HEK293 (cell line): Measurements from ENCODE around the gene MRPL43.

Experiments
- CTCF ChIA-PET: fragments of 350-600 bp; formaldehyde crosslinking; extraction: SDS; loops from one replicate; lab custom pipeline; 2021; ENCODE audit warnings: antibody characterized with exemption; lab: Yijun Ruan, JAX
- POLR2A ChIA-PET: fragments of 300-600 bp; formaldehyde crosslinking; extraction: SDS; loops from one replicate; lab custom pipeline; 2020; ENCODE audit warnings: antibody characterized with exemption, inconsistent platforms; lab: Yijun Ruan, JAX
- H3K27ac ChIP-seq: fragments of 200-500 bp; sonication (Bioruptor generic); 2 replicates; pipeline ENCODE4 v1.5.1; 2014; ENCODE audit warnings: low read depth, low read length, control low read depth, inconsistent platforms; ENCODE audit errors: extremely low read depth
- H3K36me3 ChIP-seq, 2 experiments: fragments of 200-500 bp in 1 of 2; sonication (Bioruptor generic) in 1 of 2; 1 replicate in 1 of 2; 2 replicates in 1 of 2; pipeline ENCODE4 v1.5.1; 2014 to 2017; ENCODE audit warnings: inconsistent platforms in 2 of 2, low read length in 2 of 2; ENCODE audit not compliant: control insufficient read depth in 2 of 2, insufficient read depth in 1 of 2
- H3K4me1 ChIP-seq: fragments of 200-500 bp; sonication (Bioruptor generic); 2 replicates; pipeline ENCODE4 v1.5.1; 2014; ENCODE audit warnings: mild to moderate bottlenecking, low read length, inconsistent platforms; ENCODE audit not compliant: control insufficient read depth, insufficient read depth
- H3K4me3 ChIP-seq: 2 replicates; pipeline ENCODE4 v1.5.1; 2011; ENCODE audit warnings: low read depth, mild to moderate bottlenecking, control low read depth, low read length, moderate library complexity
- H3K9me3 ChIP-seq: fragments of 200-500 bp; sonication (Bioruptor generic); 2 replicates; pipeline ENCODE4 v1.5.1; 2014; ENCODE audit warnings: low read depth, low read length, inconsistent platforms; ENCODE audit not compliant: control insufficient read depth, insufficient read depth
- BCL6B ChIP-seq: fragments of 450-650 bp; formaldehyde crosslinking; IDR thresholded peaks from 2 replicates; pipeline ENCODE4 v1.5.1; 2017; ENCODE audit warnings: missing biosample characterization, missing genetic modification characterization
- EGR2 ChIP-seq: fragments of 450-650 bp; formaldehyde crosslinking; IDR thresholded peaks from 2 replicates; pipeline ENCODE4 v1.5.1; 2016; ENCODE audit warnings: low read depth, missing biosample characterization, missing genetic modification characterization
- GLIS2 ChIP-seq: fragments of 450-650 bp; formaldehyde crosslinking; IDR thresholded peaks from 2 replicates; pipeline ENCODE4 v1.5.1; 2016; ENCODE audit warnings: missing biosample characterization, missing genetic modification characterization
- HIC1 ChIP-seq: fragments of 450-650 bp; formaldehyde crosslinking; IDR thresholded peaks from 2 replicates; pipeline ENCODE4 v1.5.1; 2016; ENCODE audit warnings: missing biosample characterization, missing genetic modification characterization
- KLF9 ChIP-seq: fragments of 450-650 bp; formaldehyde crosslinking; IDR thresholded peaks from 2 replicates; pipeline ENCODE4 v1.5.1; 2016; ENCODE audit warnings: missing biosample characterization, missing genetic modification characterization, low read depth
- OVOL3 ChIP-seq: fragments of 450-650 bp; formaldehyde crosslinking; IDR thresholded peaks from 2 replicates; pipeline ENCODE4 v1.5.1; 2016; ENCODE audit warnings: missing biosample characterization, missing genetic modification characterization
- PRDM4 ChIP-seq: fragments of 450-650 bp; formaldehyde crosslinking; IDR thresholded peaks from 2 replicates; pipeline ENCODE4 v1.5.1; 2017; ENCODE audit warnings: missing biosample characterization, missing genetic modification characterization
- SCRT1 ChIP-seq: fragments of 450-650 bp; formaldehyde crosslinking; IDR thresholded peaks from 2 replicates; pipeline ENCODE4 v1.5.1; 2016; ENCODE audit warnings: missing biosample characterization, missing genetic modification characterization, borderline replicate concordance
- SCRT2 ChIP-seq: fragments of 450-650 bp; formaldehyde crosslinking; IDR thresholded peaks from 2 replicates; pipeline ENCODE4 v1.5.1; 2016; ENCODE audit warnings: missing biosample characterization, missing genetic modification characterization
- SP2 ChIP-seq: fragments of 450-650 bp; formaldehyde crosslinking; IDR thresholded peaks from 2 replicates; pipeline ENCODE4 v1.5.1; 2016; ENCODE audit warnings: missing biosample characterization, missing genetic modification characterization
- SP3 ChIP-seq: fragments of 450-650 bp; formaldehyde crosslinking; IDR thresholded peaks from 2 replicates; pipeline ENCODE4 v1.5.1; 2016; ENCODE audit warnings: missing biosample characterization, missing genetic modification characterization
- YY1 ChIP-seq: fragments of 450-650 bp; formaldehyde crosslinking; IDR thresholded peaks from 2 replicates; pipeline ENCODE4 v1.5.1; 2018; ENCODE audit warnings: missing biosample characterization, missing genetic modification characterization
- YY2 ChIP-seq: fragments of 450-650 bp; formaldehyde crosslinking; IDR thresholded peaks from 2 replicates; pipeline ENCODE4 v1.5.1; 2016; ENCODE audit warnings: missing biosample characterization, missing genetic modification characterization
- ZBTB26 ChIP-seq: fragments of 450-650 bp; formaldehyde crosslinking; optimal IDR thresholded peaks from 2 replicates; pipeline ENCODE3; 2016; ENCODE audit warnings: missing biosample characterization, mild to moderate bottlenecking, missing genetic modification characterization
- ZBTB48 ChIP-seq: fragments of 450-650 bp; formaldehyde crosslinking; IDR thresholded peaks from 2 replicates; pipeline ENCODE4 v1.5.1; 2016; ENCODE audit warnings: missing biosample characterization, missing genetic modification characterization
- ZBTB6 ChIP-seq: fragments of 450-650 bp; formaldehyde crosslinking; IDR thresholded peaks from 2 replicates; pipeline ENCODE4 v1.5.1; 2017; ENCODE audit warnings: missing biosample characterization, missing genetic modification characterization
- ZBTB8A ChIP-seq: fragments of 450-650 bp; formaldehyde crosslinking; IDR thresholded peaks from 2 replicates; pipeline ENCODE4 v1.5.1; 2016; ENCODE audit warnings: missing biosample characterization, missing genetic modification characterization
- ZIC2 ChIP-seq: fragments of 450-650 bp; formaldehyde crosslinking; IDR thresholded peaks from 2 replicates; pipeline ENCODE4 v1.5.1; 2016; ENCODE audit warnings: missing biosample characterization, missing genetic modification characterization
- ZNF174 ChIP-seq: fragments of 450-650 bp; formaldehyde crosslinking; IDR thresholded peaks from 2 replicates; pipeline ENCODE4 v1.5.0; 2017; ENCODE audit warnings: missing biosample characterization, mild to moderate bottlenecking, missing genetic modification characterization
- ZNF223 ChIP-seq: fragments of 450-650 bp; formaldehyde crosslinking; IDR thresholded peaks from 2 replicates; pipeline ENCODE4 v1.5.1; 2016; ENCODE audit warnings: missing biosample characterization, missing genetic modification characterization
- ZNF335 ChIP-seq: fragments of 450-650 bp; formaldehyde crosslinking; conservative IDR thresholded peaks from 2 replicates; pipeline ENCODE4 v1.5.1; 2016; ENCODE audit warnings: missing biosample characterization, missing genetic modification characterization
- ZNF394 ChIP-seq: fragments of 450-650 bp; formaldehyde crosslinking; IDR thresholded peaks from 2 replicates; pipeline ENCODE4 v1.5.1; 2016; ENCODE audit warnings: missing biosample characterization, missing genetic modification characterization, mild to moderate bottlenecking, moderate library complexity, borderline replicate concordance
- ZNF544 ChIP-seq: fragments of 450-650 bp; formaldehyde crosslinking; IDR thresholded peaks from 2 replicates; pipeline ENCODE4 v1.5.0; 2017; ENCODE audit warnings: missing biosample characterization, missing genetic modification characterization
- ZNF560 ChIP-seq: fragments of 450-650 bp; formaldehyde crosslinking; IDR thresholded peaks from 2 replicates; pipeline ENCODE4 v1.5.1; 2017; ENCODE audit warnings: missing biosample characterization, missing genetic modification characterization, borderline replicate concordance
- ZNF660 ChIP-seq: fragments of 450-650 bp; IDR thresholded peaks from 2 replicates; pipeline ENCODE4 v1.5.1; 2018; ENCODE audit warnings: missing biosample characterization, mild to moderate bottlenecking, missing genetic modification characterization
- ZNF677 ChIP-seq: fragments of 450-650 bp; IDR thresholded peaks from 2 replicates; pipeline ENCODE4 v1.5.0; 2018; ENCODE audit warnings: missing biosample characterization, mild to moderate bottlenecking, missing genetic modification characterization, moderate library complexity
- ZNF76 ChIP-seq: fragments of 450-650 bp; formaldehyde crosslinking; IDR thresholded peaks from 2 replicates; pipeline ENCODE4; 2016; ENCODE audit warnings: low read depth, missing biosample characterization, missing genetic modification characterization, borderline replicate concordance
- ZNF785 ChIP-seq: fragments of 450-650 bp; formaldehyde crosslinking; IDR thresholded peaks from 2 replicates; pipeline ENCODE4 v1.5.1; 2016; ENCODE audit warnings: missing biosample characterization, missing genetic modification characterization
- ZNF792 ChIP-seq: fragments of 450-650 bp; formaldehyde crosslinking; IDR thresholded peaks from 2 replicates; pipeline ENCODE4 v1.5.1; 2016; ENCODE audit warnings: missing biosample characterization, missing genetic modification characterization

MRPL43 gene

GRCh38 chr10:101031796-101032636 lies 44.7 kb upstream of the MRPL43 start:
- Histone ChIP-seq H3K36me3 (peaks cover 0 to 11% of the 10 kb centered on the region in 2 experiments; a peak in 1 of 3 replicates), H3K27ac (peak overlapping the region; percentile 64; the same call in 1 of the 2 replicates), H3K4me3 (peak overlapping the region; percentile 45), H3K4me1 (peaks cover 18% of the 10 kb centered on the region), H3K9me3 (no peaks in the 10 kb centered on the region)
- ChIA-PET POLR2A (interaction anchor here (1.3 to 2.6 kb wide), 6 partner anchors 8 to 120 kb away, joined by 3 to 29 read pairs (median 9); partner anchors contain the start of genes KAZALD1 and SLF2), CTCF (interaction anchor here (1.0 to 6.9 kb wide), 9 partner anchors 9 to 113 kb away, joined by 3 to 129 read pairs (median 6); no protein-coding TSS in a partner anchor)
- TF ChIP-seq SP3 (tag by site-specific recombination) = peak; percentile 94
- peak; percentile 24 for TF ChIP-seq ZBTB26 (tag by site-specific recombination)
- no peak for TF ChIP-seq BCL6B (tag by site-specific recombination)
- peak; percentile 95 for TF ChIP-seq PRDM4
- TF ChIP-seq ZIC2 = peak; percentile 8; the same call in 1 of the 2 replicates
- TF ChIP-seq SCRT2 (tag by site-specific recombination) = no peak
- TF ChIP-seq ZBTB6 (tag by site-specific recombination) = no peak
- peak; percentile 70; the same call in 1 of the 2 replicates for TF ChIP-seq ZBTB8A (tag by site-specific recombination)
- no peak for TF ChIP-seq YY1
- no peak for TF ChIP-seq ZNF174
- TF ChIP-seq ZNF785 (tag by site-specific recombination) = no peak
- no peak for TF ChIP-seq SCRT1
- TF ChIP-seq ZBTB48 = peak; percentile 70
- no peak for TF ChIP-seq ZNF394 (tag by site-specific recombination)
- peak; percentile 32; the same call in 1 of the 2 replicates for TF ChIP-seq EGR2
- TF ChIP-seq SP2 = peak; percentile 63
- TF ChIP-seq GLIS2 = peak; percentile 45
- peak; percentile 40 for TF ChIP-seq ZNF335 (tag by site-specific recombination)
- TF ChIP-seq ZNF560 (tag by site-specific recombination) = no peak
- TF ChIP-seq OVOL3 (tag by site-specific recombination) = no peak
- TF ChIP-seq YY2 (tag by site-specific recombination) = peak; percentile 13; the same call in 1 of the 2 replicates
- peak; percentile 89 for TF ChIP-seq HIC1 (tag by site-specific recombination)
- TF ChIP-seq ZNF76 (tag by site-specific recombination) = 0 out of 2 replicates have a peak, but pooled peaks have one; percentile 2
- TF ChIP-seq ZNF223 (tag by site-specific recombination) = peak; percentile 97
- TF ChIP-seq KLF9 = peak; percentile 55
- TF ChIP-seq ZNF660 (tag by site-specific recombination) = no peak
- TF ChIP-seq ZNF544 (tag by site-specific recombination) = no peak
- 0 out of 2 replicates have a peak, but pooled peaks have one; percentile 7 for TF ChIP-seq ZNF792 (tag by site-specific recombination)
- TF ChIP-seq ZNF677 (tag by site-specific recombination) = no peak
